ENCODE data around the gene DLK1. TPM values are rescaled to one million over a fixed set of nuclear protein-coding genes. Genes with fewer than 3 reads are reported as not detected.

Gene DLK1
- total and polyA plus RNA-seq, 2 of the 4 experiments (the other 2 are of a cell fraction), result under 0.01 to 0.07 TPM

- WGBS, 2 experiments (ENCODE audit: extremely low coverage in 2 of 2, insufficient read length in 1 of 2), result 91% methylated on average over 9 of the region's 13 CpGs; no CpG with 5 or more reads in 1 of the 2 experiments
- Histone ChIP-seq H3K14ac (replicated peaks; ENCODE audit: low read depth, low read length) (no peak overlapping the region), H2BK120ac (ENCODE audit: low read depth, low read length) (no peak overlapping the region), H2AK9ac (replicated peaks; ENCODE audit: low read depth, low read length, poor library complexity) (no peak overlapping the region), H3K27me3 (ENCODE audit: control insufficient read depth, insufficient read depth, low read length) (peaks cover 10% of the 10 kb centered on the region), H3K4me2 (ENCODE audit: low read depth, low read length) (no peak overlapping the region), H3K4me1 (ENCODE audit: control insufficient read depth, insufficient read depth, low read length) (peaks cover 10% of the 10 kb centered on the region), H3K9me1 (ENCODE audit: insufficient read depth, low read length) (no peaks in the 10 kb centered on the region; the same call in 1 of the 2 replicates), H2BK5ac (ENCODE audit: low read depth, low read length, poor library complexity, severe bottlenecking) (no peak overlapping the region), H2BK20ac (ENCODE audit: low read depth, low read length) (no peak overlapping the region), H3K27ac (ENCODE audit: insufficient read depth, low read length) (no peak overlapping the region), H4K5ac (ENCODE audit: low read depth, low read length) (no peak overlapping the region), H4K20me1 (ENCODE audit: insufficient read depth, low read length) (no peaks in the 10 kb centered on the region; the same call in 1 of the 2 replicates), H4K91ac (ENCODE audit: insufficient read depth, low read depth, low read length) (no peak overlapping the region), H4K8ac (ENCODE audit: low read depth in 2 of 2, low read length in 2 of 2) (no peak overlapping the region), H3K36me3 (ENCODE audit: control insufficient read depth, insufficient read depth, low read length) (no peaks in the 10 kb centered on the region), H3K9ac (ENCODE audit: low read depth, low read length) (no peak overlapping the region), H2AFZ (replicated peaks; ENCODE audit: low read length, poor library complexity) (no peak overlapping the region), H3K23ac (ENCODE audit: low read depth, low read length) (no peak overlapping the region), H3K79me1 (ENCODE audit: low read depth in 1 of 2, low read length in 2 of 2) (no peaks in the 10 kb centered on the region), H3K4me3 (ENCODE audit: insufficient read depth, low read depth, low read length) (no peak overlapping the region), H2BK15ac (ENCODE audit: low read depth, low read length) (no peak overlapping the region), H3K56ac (ENCODE audit: extremely low read depth, insufficient read depth, low read length) (no peak overlapping the region), H2AK5ac (ENCODE audit: low read depth, low read length) (no peak overlapping the region), H3K9me3 (ENCODE audit: control insufficient read depth, insufficient read depth, low read length) (peaks cover 2% of the 10 kb centered on the region; the same call in 1 of the 2 replicates), H3K4ac (ENCODE audit: low read depth, low read length) (no peak overlapping the region), H3K18ac (ENCODE audit: low read depth, low read length) (no peak overlapping the region)
- dilution Hi-C loops (cut with HindIII; ENCODE audit: low sequenced_read_pairs, unreplicated experiment), result no loop called here
- TF ChIP-seq MXI1 (IDR thresholded peaks at IDR 0.05; ENCODE audit: borderline replicate concordance, low read depth, low read length), result no peak
- TF ChIP-seq RCOR1 (IDR thresholded peaks at IDR 0.05; ENCODE audit: insufficient replicate concordance, low read length), result no peak
- no peak for TF ChIP-seq BHLHE40 (IDR thresholded peaks at IDR 0.05; ENCODE audit: low read depth, low read length)
- no peak for TF ChIP-seq MAFK (IDR thresholded peaks at IDR 0.05; ENCODE audit: low read depth, low read length)
- TF ChIP-seq CEBPB (IDR thresholded peaks at IDR 0.05; ENCODE audit: low read depth, low read length), result no peak
- TF ChIP-seq RAD21 (IDR thresholded peaks at IDR 0.05; ENCODE audit: low read length), result no peak
- TF ChIP-seq POLR2A (IDR thresholded peaks at IDR 0.05; ENCODE audit: low read depth, low read length), result no peak
- no peak for TF ChIP-seq CTCF (conservative IDR thresholded peaks at IDR 0.05; ENCODE audit: low read depth, low read length)
- TF ChIP-seq USF2 (IDR thresholded peaks at IDR 0.05; ENCODE audit: low read depth, low read length), result no peak
- TF ChIP-seq CHD1 (IDR thresholded peaks at IDR 0.05; ENCODE audit: low read depth, low read length), result no peak
- TF ChIP-seq NFE2L2 (IDR thresholded peaks at IDR 0.05; ENCODE audit: low read depth, low read length), result no peak
- TF ChIP-seq FOS (IDR thresholded peaks at IDR 0.05; ENCODE audit: low read depth, low read length), result no peak
- no peak for TF ChIP-seq ELK1 (IDR thresholded peaks at IDR 0.05; ENCODE audit: borderline replicate concordance, low read depth, low read length)
- in situ Hi-C loops (cut with MboI; ENCODE audit: low sequenced_read_pairs), result no loop called here
- intact Hi-C loops (cut with micrococcal nuclease), result no loop called here
- no TSS peak for BruUV-seq (replicated peaks)
- ATAC-seq (ENCODE audit: low read depth), result no peak
- ChIA-PET CTCF (no interaction called here), POLR2A (ENCODE audit: unreplicated experiment) (no interaction called here)
- no peak for DNase-seq
Observed at GRCh38 chr14:100681111-100681510, 45.6 kb upstream of the DLK1 start.
